Erythroblast (primary cell): ENCODE results near the gene ZNF274.

Experiments used
- GATA1 ChIP-seq: IDR thresholded peaks from 2 replicates; pipeline ENCODE4 v1.6.1; 2011; ENCODE audit warnings: low read depth, mild to moderate bottlenecking, control low read depth, low read length, moderate library complexity
- POLR2A ChIP-seq: IDR thresholded peaks from 2 replicates; pipeline ENCODE4 v1.6.1; 2011; ENCODE audit warnings: mild to moderate bottlenecking, low read length

DNA sequence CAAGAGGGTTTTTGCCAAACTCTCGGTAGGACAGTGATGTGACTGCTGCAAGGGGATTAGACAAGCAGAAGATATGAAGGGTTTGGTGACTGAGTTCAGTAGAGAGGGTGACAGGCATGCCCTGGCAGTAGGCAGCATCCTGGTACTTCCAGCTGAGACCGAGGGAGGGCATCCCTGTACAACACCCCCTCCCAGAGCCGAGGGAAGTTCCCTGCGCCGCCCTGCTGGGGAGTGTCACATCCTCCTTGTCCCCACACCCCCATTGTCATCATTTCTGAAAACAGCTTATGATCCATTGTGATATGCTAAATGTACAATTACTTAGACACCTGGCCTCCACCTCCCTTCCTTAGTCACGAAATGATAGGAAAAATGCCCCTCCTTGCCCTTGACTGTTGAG, 60.5 kb downstream of the ZNF274 start:
- TF ChIP-seq POLR2A (no peak), GATA1 (no peak)
